Dermis lymphatic vessel endothelial cell (primary cell): ENCODE data around the gene MIA2. TPM values are rescaled to one million over a fixed set of nuclear protein-coding genes. Genes with fewer than 3 reads are reported as not detected.

Source experiments
- total RNA-seq: library from RNA; depleted of rRNA; stranded (reverse); fragments of >200 nt; gene quantifications from 2 replicates; pipeline ENCODE4 v1.2.1, GENCODE V29; 2014

The MIA2 gene, protein sequence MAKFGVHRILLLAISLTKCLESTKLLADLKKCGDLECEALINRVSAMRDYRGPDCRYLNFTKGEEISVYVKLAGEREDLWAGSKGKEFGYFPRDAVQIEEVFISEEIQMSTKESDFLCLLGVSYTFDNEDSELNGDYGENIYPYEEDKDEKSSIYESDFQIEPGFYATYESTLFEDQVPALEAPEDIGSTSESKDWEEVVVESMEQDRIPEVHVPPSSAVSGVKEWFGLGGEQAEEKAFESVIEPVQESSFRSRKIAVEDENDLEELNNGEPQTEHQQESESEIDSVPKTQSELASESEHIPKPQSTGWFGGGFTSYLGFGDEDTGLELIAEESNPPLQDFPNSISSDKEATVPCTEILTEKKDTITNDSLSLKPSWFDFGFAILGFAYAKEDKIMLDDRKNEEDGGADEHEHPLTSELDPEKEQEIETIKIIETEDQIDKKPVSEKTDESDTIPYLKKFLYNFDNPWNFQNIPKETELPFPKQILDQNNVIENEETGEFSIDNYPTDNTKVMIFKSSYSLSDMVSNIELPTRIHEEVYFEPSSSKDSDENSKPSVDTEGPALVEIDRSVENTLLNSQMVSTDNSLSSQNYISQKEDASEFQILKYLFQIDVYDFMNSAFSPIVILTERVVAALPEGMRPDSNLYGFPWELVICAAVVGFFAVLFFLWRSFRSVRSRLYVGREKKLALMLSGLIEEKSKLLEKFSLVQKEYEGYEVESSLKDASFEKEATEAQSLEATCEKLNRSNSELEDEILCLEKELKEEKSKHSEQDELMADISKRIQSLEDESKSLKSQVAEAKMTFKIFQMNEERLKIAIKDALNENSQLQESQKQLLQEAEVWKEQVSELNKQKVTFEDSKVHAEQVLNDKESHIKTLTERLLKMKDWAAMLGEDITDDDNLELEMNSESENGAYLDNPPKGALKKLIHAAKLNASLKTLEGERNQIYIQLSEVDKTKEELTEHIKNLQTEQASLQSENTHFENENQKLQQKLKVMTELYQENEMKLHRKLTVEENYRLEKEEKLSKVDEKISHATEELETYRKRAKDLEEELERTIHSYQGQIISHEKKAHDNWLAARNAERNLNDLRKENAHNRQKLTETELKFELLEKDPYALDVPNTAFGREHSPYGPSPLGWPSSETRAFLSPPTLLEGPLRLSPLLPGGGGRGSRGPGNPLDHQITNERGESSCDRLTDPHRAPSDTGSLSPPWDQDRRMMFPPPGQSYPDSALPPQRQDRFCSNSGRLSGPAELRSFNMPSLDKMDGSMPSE (N-terminal part only)
- 15.1 and 16.9 TPM in 2 replicates for total RNA-seq

DNA sequence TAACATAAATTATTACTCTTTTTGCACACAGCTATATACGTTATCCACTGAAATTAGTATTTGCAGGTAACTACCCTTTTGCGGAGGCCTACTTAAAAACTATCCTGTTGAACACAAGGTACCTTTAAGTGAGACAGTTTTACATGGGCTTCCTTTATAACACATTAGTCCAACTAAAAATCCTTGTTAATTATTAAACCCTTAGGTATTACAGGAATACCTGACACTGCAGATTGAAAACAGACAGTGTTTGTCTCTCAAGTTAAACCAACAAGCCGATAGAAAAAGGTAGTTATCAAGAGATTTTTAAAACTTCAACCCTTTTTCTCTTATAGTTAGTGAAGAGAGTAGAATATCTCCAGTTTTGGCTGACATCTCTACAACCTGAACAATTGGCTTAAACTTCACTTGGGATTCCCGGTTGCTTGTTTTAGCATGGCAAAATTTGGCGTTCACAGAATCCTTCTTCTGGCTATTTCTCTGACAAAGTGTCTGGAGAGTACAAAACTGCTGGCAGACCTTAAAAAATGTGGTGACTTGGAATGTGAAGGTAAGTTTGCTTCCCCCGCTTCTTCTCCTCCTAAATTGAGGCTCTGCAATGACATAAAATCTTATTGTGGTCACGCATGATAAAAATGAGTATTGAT lies at the start of gene MIA2:
TSS of gene MIA2 (plus strand) at position 236 of the 647 bp plus-strand sequence. CDS start at position 436, 200 bp downstream.

DNA sequence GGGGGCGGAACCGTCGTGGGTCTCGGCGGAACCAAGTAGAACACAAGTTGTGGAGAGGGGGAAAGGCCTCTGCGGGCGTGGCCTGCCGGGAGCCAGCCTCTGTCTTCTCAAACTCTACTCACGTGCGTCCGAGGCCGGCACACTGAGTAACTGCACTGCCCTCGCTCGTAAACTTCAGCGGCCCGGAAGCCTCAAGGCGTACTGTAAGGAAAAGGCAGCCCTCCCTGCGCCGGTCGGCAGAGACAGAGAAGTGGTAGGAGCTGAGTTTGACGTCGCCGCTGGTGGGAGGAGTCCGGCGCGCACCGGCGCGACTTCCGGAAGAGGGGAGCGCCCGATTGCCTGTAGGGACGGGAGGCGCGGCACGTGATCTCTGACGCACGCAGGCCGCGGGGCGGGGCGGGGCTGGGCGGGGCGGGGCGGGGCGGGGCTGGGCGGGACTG lies 198.5 kb downstream of the MIA2 start, which contains the start of gene FBXO33:
TSS of gene FBXO33 (minus strand) at position 255 of the 440 bp plus-strand sequence. CDS start 271 bp downstream, outside the sequence.

Other genes starting within 250 kb of the MIA2 start
- 182 and 212 TPM in 2 replicates for gene SEC23A, start 130.7 kb upstream of the MIA2 start, total RNA-seq
- 11.7 and 22.4 TPM in 2 replicates for gene GEMIN2, start 119.6 kb upstream of the MIA2 start, total RNA-seq
- 28.5 and 28.9 TPM in 2 replicates for gene TRAPPC6B, start 63.6 kb upstream of the MIA2 start, total RNA-seq
- gene PNN, start 58.7 kb upstream of the MIA2 start, total RNA-seq = 11.9 and 15.3 TPM in 2 replicates
- gene FBXO33, start 198.5 kb downstream of the MIA2 start, total RNA-seq = 21.1 and 21.8 TPM in 2 replicates